Endodermal cell (in vitro differentiated cells): ENCODE results near the gene EIF3J. TPM values are rescaled to one million over a fixed set of nuclear protein-coding genes. Genes with fewer than 3 reads are reported as not detected.

Experiments
- DNase-seq: peaks from one replicate; pipeline ENCODE4 v3.0.0-alpha.2; 2017
- H3K27ac ChIP-seq: 2 replicates; pipeline ENCODE4 v1.5.1; 2013; ENCODE audit warnings: mild to moderate bottlenecking, low read depth, low read length, moderate library complexity
- H3K27me3 ChIP-seq: 2 replicates; pipeline ENCODE4 v1.6.1; 2013; ENCODE audit warnings: mild to moderate bottlenecking, low read length, moderate library complexity; ENCODE audit not compliant: insufficient read depth, control insufficient read depth, poor library complexity, severe bottlenecking
- H3K36me3 ChIP-seq: 2 replicates; pipeline ENCODE4 v1.7.0; 2013; ENCODE audit warnings: mild to moderate bottlenecking, low read length, moderate library complexity; ENCODE audit not compliant: control insufficient read depth, insufficient read depth
- H3K4me1 ChIP-seq: one replicate; pipeline ENCODE4 v1.7.0; 2013; ENCODE audit warnings: low read length; ENCODE audit not compliant: control insufficient read depth, insufficient read depth
- H3K4me3 ChIP-seq: 2 replicates; pipeline ENCODE4 v1.5.1; 2013; ENCODE audit warnings: mild to moderate bottlenecking, low read length, moderate library complexity
- H3K9ac ChIP-seq: 2 replicates; pipeline ENCODE4 v1.6.1; 2013; ENCODE audit warnings: mild to moderate bottlenecking, low read length, moderate library complexity; ENCODE audit not compliant: poor library complexity, severe bottlenecking; ENCODE audit errors: extremely low read depth
- H3K9me3 ChIP-seq: 2 replicates; pipeline ENCODE4 v1.6.1; 2013; ENCODE audit warnings: mild to moderate bottlenecking, low read length, moderate library complexity; ENCODE audit not compliant: control insufficient read depth
- H3K27ac Mint-ChIP-seq: 2 replicates; pipeline ENCODE4 v1.8.0; 2020; ENCODE audit warnings: mixed read lengths
- H3K27me3 Mint-ChIP-seq: 2 replicates; pipeline ENCODE4 v1.8.0; 2021; ENCODE audit warnings: mild to moderate bottlenecking, mixed read lengths; ENCODE audit not compliant: insufficient read depth
- H3K36me3 Mint-ChIP-seq: 2 replicates; pipeline ENCODE4 v1.8.0; 2020; ENCODE audit warnings: low read depth, mixed read lengths
- H3K4me1 Mint-ChIP-seq: 2 replicates; pipeline ENCODE4 v1.8.0; 2020; ENCODE audit warnings: mixed read lengths
- H3K4me3 Mint-ChIP-seq: 2 replicates; pipeline ENCODE4 v1.8.0; 2020; ENCODE audit warnings: mild to moderate bottlenecking, moderate library complexity, mixed read lengths
- H3K9me3 Mint-ChIP-seq: 2 replicates; pipeline ENCODE4 v1.8.0; 2020; ENCODE audit warnings: mild to moderate bottlenecking, mixed read lengths
- WGBS, 2 experiments: methylation state at CpG; one replicate each; pipeline versions ENCODE4 v1.1.5 to v1.1.7; 2013; ENCODE audit warnings: missing lambda C conversion rate in 2 of 2, mixed read lengths in 1 of 2; ENCODE audit not compliant: insufficient coverage in 1 of 2, insufficient read length in 1 of 2; 5-methylcytosine and 5-hydroxymethylcytosine counted together
- total RNA-seq, 2 donors: library from RNA; stranded (reverse); fragmentation: NEBNext Ultra II Directional in 1 of 2; extraction: Animal tissue kit (Norgen Biotek cat#: 25700) in 1 of 2; gene quantifications; 2 replicates in 1 of 2; 3 replicates in 1 of 2; pipeline ENCODE4 v1.2.1, GENCODE V29; 2021
- TF ChIP-seq, protein P1 (sequence below): fragments of 200-600 bp; sonication (generic); conservative IDR thresholded peaks from 2 replicates; pipeline ENCODE4 v1.5.0; 2021; ENCODE audit warnings: antibody characterized with exemption, mild to moderate bottlenecking

EIF3J gene
- total RNA-seq, 2 donors from 2014 or later, result 71.4 to 76.5 TPM

- H3K27me3 ChIP-seq, result no peaks in the 10 kb centered on the region
- Mint-ChIP-seq H3K4me1 (peaks cover 9% of the 10 kb centered on the region), H3K27me3 (no peaks in the 10 kb centered on the region), H3K4me3 (no peak overlapping the region), H3K36me3 (peaks cover 49% of the 10 kb centered on the region), H3K27ac (no peak overlapping the region), H3K9me3 (no peaks in the 10 kb centered on the region)
- no peak overlapping the region for H3K9ac ChIP-seq
- H3K4me1 ChIP-seq, result peaks cover 5% of the 10 kb centered on the region
- no peak overlapping the region for H3K27ac ChIP-seq
- 71 to 95% methylated on average over 1 to 2 of the region's 2 CpGs for WGBS, 2 experiments
- no peaks in the 10 kb centered on the region for H3K9me3 ChIP-seq
- H3K4me3 ChIP-seq, result no peak overlapping the region
- peaks cover 55% of the 10 kb centered on the region for H3K36me3 ChIP-seq
- TF ChIP-seq, protein P1, sequence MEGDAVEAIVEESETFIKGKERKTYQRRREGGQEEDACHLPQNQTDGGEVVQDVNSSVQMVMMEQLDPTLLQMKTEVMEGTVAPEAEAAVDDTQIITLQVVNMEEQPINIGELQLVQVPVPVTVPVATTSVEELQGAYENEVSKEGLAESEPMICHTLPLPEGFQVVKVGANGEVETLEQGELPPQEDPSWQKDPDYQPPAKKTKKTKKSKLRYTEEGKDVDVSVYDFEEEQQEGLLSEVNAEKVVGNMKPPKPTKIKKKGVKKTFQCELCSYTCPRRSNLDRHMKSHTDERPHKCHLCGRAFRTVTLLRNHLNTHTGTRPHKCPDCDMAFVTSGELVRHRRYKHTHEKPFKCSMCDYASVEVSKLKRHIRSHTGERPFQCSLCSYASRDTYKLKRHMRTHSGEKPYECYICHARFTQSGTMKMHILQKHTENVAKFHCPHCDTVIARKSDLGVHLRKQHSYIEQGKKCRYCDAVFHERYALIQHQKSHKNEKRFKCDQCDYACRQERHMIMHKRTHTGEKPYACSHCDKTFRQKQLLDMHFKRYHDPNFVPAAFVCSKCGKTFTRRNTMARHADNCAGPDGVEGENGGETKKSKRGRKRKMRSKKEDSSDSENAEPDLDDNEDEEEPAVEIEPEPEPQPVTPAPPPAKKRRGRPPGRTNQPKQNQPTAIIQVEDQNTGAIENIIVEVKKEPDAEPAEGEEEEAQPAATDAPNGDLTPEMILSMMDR, result no peak
- no peak for DNase-seq
These were observed 66.2 kb downstream of the EIF3J start for GRCh38 chr15:44603126-44603525.

- Mint-ChIP-seq H3K4me1 (no peaks in the 10 kb centered on the region), H3K27me3 (no peaks in the 10 kb centered on the region), H3K4me3 (no peak overlapping the region), H3K9me3 (no peaks in the 10 kb centered on the region), H3K36me3 (peaks cover 63% of the 10 kb centered on the region), H3K27ac (no peak overlapping the region)
- 95 to 100% methylated on average over 1 of the region's 1 CpG for WGBS, 2 experiments
- Histone ChIP-seq H3K27me3 (no peaks in the 10 kb centered on the region), H3K9me3 (no peaks in the 10 kb centered on the region), H3K4me1 (no peaks in the 10 kb centered on the region), H3K36me3 (peaks cover 70% of the 10 kb centered on the region), H3K9ac (no peak overlapping the region), H3K4me3 (no peak overlapping the region), H3K27ac (no peak overlapping the region)
- no peak for DNase-seq
- TF ChIP-seq, protein P1, result no peak
These were observed 69.8 kb downstream of the EIF3J start for GRCh38 chr15:44606740-44607139.

Other genes starting within 250 kb of the EIF3J start
- 10 to 100 TPM; 48.1 to 57.0 TPM for gene GOLM2, start 248.4 kb upstream of the EIF3J start, total RNA-seq
- gene CTDSPL2, start 109.5 kb upstream of the EIF3J start, total RNA-seq, result 10 to 100 TPM; 71.1 to 74.3 TPM
- 10 to 100 TPM; 60.2 to 61.6 TPM for gene SPG11, start 126.5 kb downstream of the EIF3J start, total RNA-seq
- under 1 TPM in 1 of 2 donors, not detected in 1; 0.26 TPM for gene PATL2, start 174.2 kb downstream of the EIF3J start, total RNA-seq
- gene B2M, start 174.4 kb downstream of the EIF3J start, total RNA-seq, result 10 to 100 TPM; 66.5 to 74.3 TPM
- gene TRIM69, start 199.4 kb downstream of the EIF3J start, total RNA-seq, result 10 to 100 TPM in 1 of 2 donors, 1 to 10 TPM in 1; 5.7 to 13.1 TPM